ENCODE data around the gene NALCN.

DNA sequence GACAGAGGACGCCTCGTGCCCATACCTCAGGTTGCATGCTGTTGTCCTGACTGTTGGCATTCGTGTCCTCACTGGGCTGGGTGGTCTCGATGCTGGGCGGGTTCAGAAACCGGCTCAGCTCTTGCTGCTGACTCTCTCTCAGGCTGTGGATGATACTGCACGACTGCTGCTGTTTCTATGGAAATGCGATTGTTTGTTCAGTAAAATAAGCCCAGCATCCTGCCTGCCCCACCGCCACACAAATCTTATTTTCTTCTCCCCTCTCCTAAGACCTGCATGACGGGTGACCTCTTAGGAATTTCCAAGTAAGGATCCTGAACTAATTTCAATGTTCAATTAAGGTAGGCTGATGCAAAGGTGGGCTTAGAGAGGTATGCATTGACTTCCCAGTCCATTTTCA lies 356.5 kb downstream of the NALCN start:
- TF ChIP-seq, protein P1, sequence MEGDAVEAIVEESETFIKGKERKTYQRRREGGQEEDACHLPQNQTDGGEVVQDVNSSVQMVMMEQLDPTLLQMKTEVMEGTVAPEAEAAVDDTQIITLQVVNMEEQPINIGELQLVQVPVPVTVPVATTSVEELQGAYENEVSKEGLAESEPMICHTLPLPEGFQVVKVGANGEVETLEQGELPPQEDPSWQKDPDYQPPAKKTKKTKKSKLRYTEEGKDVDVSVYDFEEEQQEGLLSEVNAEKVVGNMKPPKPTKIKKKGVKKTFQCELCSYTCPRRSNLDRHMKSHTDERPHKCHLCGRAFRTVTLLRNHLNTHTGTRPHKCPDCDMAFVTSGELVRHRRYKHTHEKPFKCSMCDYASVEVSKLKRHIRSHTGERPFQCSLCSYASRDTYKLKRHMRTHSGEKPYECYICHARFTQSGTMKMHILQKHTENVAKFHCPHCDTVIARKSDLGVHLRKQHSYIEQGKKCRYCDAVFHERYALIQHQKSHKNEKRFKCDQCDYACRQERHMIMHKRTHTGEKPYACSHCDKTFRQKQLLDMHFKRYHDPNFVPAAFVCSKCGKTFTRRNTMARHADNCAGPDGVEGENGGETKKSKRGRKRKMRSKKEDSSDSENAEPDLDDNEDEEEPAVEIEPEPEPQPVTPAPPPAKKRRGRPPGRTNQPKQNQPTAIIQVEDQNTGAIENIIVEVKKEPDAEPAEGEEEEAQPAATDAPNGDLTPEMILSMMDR (IDR thresholded peaks at IDR 0.05), result no peak
- no peak for TF ChIP-seq POLR2A (IDR thresholded peaks at IDR 0.05)

All from adrenal gland (tissue), 5 donors.